OCI-M1 (cell line): Measurements from ENCODE around the gene C16orf78.

Experiments
- DNase-seq: peaks from one replicate; lab custom pipeline; 2025; lab: John Stamatoyannopoulos, UW

Gene C16orf78

GRCh38 chr16:49431591-49432290 lies 58.1 kb downstream of the C16orf78 start:
- no peak for DNase-seq

GRCh38 chr16:49434733-49435132 lies 61.1 kb downstream of the C16orf78 start:
- DNase-seq = no peak

DNA sequence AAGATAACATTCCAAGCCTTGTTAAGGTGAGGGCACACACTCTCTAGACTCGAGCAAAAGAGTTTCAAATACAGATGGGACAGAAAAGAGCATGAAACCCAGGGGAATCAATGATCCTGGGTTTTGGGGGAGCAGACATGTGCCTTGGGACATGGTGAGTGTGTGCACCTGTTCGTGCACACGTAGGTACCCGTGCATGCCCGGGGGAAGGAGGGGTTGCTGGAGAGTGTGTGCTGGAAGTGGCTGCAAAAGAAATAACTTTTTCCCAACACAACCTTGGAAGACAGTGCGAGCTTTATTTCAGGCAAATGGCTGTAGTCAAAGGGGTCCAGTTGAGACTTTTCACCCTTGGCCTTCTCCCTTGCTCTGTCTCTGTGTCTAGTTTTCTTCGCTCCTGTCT lies 62.6 kb downstream of the C16orf78 start:
- DNase-seq = no peak

- no peak for DNase-seq
Measured at GRCh38 chr16:49437344-49437743, 63.7 kb downstream of the C16orf78 start.

- no peak for DNase-seq
Measured at GRCh38 chr16:49439050-49439449, 65.4 kb downstream of the C16orf78 start.

GRCh38 chr16:49439676-49440075 lies 66.1 kb downstream of the C16orf78 start:
- no peak for DNase-seq

DNA sequence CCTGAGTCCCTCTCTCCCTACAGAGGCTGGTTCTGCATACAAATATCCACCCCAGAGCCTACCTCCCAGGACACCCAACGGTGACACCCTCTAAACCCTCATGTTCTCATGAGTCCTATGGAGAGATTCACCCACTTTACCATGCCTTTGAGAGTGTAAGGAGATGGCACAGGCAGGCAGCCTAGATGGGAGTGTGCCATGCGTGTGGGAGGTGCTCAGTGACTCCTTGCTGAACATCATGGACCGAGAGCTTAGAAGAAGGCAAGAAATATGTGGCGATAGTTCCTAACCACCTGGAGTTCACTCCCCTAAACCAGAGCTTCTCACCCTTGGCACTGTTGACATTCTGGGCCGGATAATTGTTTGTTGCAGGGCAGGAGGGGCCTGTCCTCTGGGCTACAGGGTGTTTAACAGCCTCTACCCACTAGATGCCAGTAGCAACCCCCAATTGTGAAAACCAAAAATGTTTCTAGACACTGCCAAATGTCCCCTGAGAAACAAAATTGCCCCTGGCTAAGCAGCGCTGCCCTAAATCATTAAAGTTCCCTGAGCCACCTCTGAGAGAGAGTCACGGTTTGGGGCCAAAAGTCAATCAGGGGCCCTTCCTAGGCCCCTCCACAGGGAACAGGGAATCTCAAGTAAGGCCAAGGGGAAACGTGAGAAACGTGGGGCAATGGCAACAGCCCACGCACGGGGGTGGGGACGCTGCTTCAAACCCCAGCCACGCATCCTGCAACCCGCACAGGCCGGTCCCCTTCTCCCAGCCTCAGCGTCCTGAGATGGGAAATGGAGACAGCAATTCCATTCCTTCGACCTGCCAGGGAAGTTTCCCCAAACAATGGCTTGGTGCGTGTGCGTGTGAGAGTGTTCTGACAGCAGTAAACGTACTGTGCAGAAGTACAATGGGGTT lies 66.8 kb downstream of the C16orf78 start:
- no peak for DNase-seq

DNA sequence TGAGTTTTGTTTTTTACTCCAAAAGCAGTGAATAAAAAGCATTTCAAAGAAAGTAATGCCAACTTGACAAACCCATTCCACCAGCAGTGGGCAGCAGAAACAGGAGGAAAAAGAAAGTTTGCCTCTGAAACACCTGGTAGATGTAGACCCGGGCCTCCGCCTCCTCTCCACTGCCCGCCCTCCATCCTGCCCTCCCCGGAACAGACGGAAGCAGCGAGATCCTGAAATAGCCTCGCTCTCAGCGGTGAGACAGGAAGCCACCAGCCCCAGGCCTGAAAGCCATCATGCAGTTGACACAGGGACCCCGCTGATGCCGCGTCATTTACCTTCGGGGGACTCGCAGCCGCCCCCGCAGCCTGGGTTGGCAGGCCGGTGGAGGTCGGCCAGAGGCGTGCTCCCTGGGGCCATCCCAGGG lies 67.8 kb downstream of the C16orf78 start:
- no peak for DNase-seq

- no peak for DNase-seq
Measured at GRCh38 chr16:49442805-49443204, 69.2 kb downstream of the C16orf78 start.

GRCh38 chr16:49443576-49443975 lies 70.0 kb downstream of the C16orf78 start:
- DNase-seq = no peak

DNA sequence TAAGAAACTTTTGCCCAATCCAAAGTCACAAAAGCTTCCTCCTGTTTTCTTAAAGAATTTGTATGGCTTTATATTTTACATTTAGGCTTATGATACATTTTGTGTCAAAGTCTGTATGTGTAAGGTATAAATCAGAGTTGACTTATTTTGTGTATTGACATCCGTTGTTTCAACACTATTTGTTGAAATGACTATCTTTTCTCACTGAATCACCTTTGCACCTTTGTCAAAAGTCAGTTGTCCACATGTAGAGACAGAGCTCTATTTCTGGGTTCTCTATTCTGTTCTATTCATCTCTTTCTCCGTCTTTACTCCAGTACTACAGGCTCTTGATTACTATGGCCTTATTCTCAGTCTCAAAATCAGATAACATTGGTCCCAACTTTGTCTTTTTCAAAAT lies 73.2 kb downstream of the C16orf78 start:
- no peak for DNase-seq
